Testis (tissue), 3 donors: ENCODE measurements around the gene SHB. TPM values are rescaled to one million over a fixed set of nuclear protein-coding genes. Genes with fewer than 3 reads are reported as not detected.

ENCODE experiments used
- DNase-seq: peaks from one replicate; pipeline ENCODE4 v3.0.0-alpha.2; 2019
- H3K27ac ChIP-seq, 2 donors: fragments of 200-600 bp; sonication (generic); one replicate each; pipeline ENCODE4 v1.5.1; 2019
- H3K27me3 ChIP-seq: fragments of 200-600 bp; sonication (generic); one replicate; pipeline ENCODE4 v1.5.1; 2019
- H3K36me3 ChIP-seq: fragments of 200-600 bp; sonication (generic); one replicate; pipeline ENCODE4 v1.5.1; 2017; ENCODE audit warnings: low read depth; ENCODE audit errors: missing control alignments
- H3K4me1 ChIP-seq: fragments of 200-600 bp; sonication (generic); one replicate; pipeline ENCODE4 v1.5.1; 2019
- H3K4me3 ChIP-seq, 2 donors: fragments of 200-600 bp; sonication (generic); one replicate each; pipeline ENCODE4 v1.5.1; 2017 to 2019
- H3K9me3 ChIP-seq: fragments of 200-600 bp; sonication (generic); one replicate; pipeline ENCODE4 v1.5.1; 2017
- POLR2A ChIP-seq: fragments of 450-650 bp; IDR thresholded peaks from one replicate; pipeline ENCODE4 v1.6.1; 2017; ENCODE audit warnings: antibody characterized with exemption, mild to moderate bottlenecking, moderate library complexity
- WGBS, 2 donors: methylation state at CpG; one replicate each; pipeline ENCODE4 v1.1.5; 2018; 5-methylcytosine and 5-hydroxymethylcytosine counted together
- intact Hi-C: fragments of 100-400 bp; cut with DNase I; formaldehyde crosslinking; loops from one replicate; pipeline ENCODE4 v1.15.1; 2023; ENCODE audit warnings: low total_unique reads
- polyA plus RNA-seq: library from polyadenylated mRNA; stranded (reverse); fragments of 350-450 nt; fragmentation: Illumina TruSeq; extraction: RNeasy Lipid Tissue Mini Kit (QIAGEN cat#74804); gene quantifications from one replicate; pipeline ENCODE4 v1.2.3, GENCODE V29; 2014; ENCODE audit warnings: low read depth, low replicate concordance; ENCODE audit not compliant: insufficient read depth
- total RNA-seq, 2 donors: library from RNA; depleted of rRNA; stranded (reverse); fragments of >200 nt; gene quantifications; one replicate each; pipeline ENCODE4 v1.2.3, GENCODE V29; 2016
- TF ChIP-seq, protein P1 (sequence below), 3 experiments: fragments of 450-650 bp in 2 of 3; fragments of 200-600 bp in 1 of 3; sonication (generic) in 1 of 3; IDR thresholded peaks; one replicate each; pipeline ENCODE4 v1.5.1; 2016 to 2019; ENCODE audit warnings: antibody characterized with exemption in 3 of 3, mild to moderate bottlenecking in 2 of 3, moderate library complexity in 1 of 3

SHB gene
- total and polyA plus RNA-seq, 3 donors from 2014 or later: 8.6 to 22.3 (median 21.2) TPM

DNA sequence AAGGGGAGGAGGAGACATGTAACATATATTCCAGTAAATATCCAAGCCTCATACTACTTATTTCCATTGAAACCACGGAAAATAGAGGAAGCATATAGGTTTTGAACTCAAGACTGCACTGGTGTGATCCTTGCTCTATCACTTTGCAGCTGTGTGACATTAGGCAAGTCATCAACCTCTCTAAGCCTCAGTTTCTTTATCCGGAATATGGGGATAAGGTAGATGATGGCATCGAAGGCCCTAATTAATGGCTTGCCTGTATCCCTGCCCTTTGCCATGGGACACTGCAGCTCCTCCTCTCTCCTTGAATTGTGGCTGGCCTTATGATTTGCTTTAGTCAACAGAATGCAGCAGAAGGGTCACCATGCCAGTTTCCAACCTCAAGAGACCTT is 6.9 kb downstream of the SHB start:
- H3K27me3 ChIP-seq: no peaks in the 10 kb centered on the region
- no peak overlapping the region for H3K27ac ChIP-seq
- no peak overlapping the region for H3K4me3 ChIP-seq
- DNase-seq: no peak
- intact Hi-C loops: loop anchor here (10.0 kb wide), 1 partner anchor 147 kb away; no protein-coding TSS in a partner anchor
- TF ChIP-seq, protein P1, sequence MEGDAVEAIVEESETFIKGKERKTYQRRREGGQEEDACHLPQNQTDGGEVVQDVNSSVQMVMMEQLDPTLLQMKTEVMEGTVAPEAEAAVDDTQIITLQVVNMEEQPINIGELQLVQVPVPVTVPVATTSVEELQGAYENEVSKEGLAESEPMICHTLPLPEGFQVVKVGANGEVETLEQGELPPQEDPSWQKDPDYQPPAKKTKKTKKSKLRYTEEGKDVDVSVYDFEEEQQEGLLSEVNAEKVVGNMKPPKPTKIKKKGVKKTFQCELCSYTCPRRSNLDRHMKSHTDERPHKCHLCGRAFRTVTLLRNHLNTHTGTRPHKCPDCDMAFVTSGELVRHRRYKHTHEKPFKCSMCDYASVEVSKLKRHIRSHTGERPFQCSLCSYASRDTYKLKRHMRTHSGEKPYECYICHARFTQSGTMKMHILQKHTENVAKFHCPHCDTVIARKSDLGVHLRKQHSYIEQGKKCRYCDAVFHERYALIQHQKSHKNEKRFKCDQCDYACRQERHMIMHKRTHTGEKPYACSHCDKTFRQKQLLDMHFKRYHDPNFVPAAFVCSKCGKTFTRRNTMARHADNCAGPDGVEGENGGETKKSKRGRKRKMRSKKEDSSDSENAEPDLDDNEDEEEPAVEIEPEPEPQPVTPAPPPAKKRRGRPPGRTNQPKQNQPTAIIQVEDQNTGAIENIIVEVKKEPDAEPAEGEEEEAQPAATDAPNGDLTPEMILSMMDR (IDR thresholded peaks at IDR 0.05): no peak
- no peak for TF ChIP-seq POLR2A
- no peaks in the 10 kb centered on the region for H3K36me3 ChIP-seq
- 93 to 97% methylated on average over 3 of the region's 3 CpGs for WGBS, 2 donors
- H3K4me1 ChIP-seq: no peaks in the 10 kb centered on the region
- H3K9me3 ChIP-seq: no peaks in the 10 kb centered on the region

DNA sequence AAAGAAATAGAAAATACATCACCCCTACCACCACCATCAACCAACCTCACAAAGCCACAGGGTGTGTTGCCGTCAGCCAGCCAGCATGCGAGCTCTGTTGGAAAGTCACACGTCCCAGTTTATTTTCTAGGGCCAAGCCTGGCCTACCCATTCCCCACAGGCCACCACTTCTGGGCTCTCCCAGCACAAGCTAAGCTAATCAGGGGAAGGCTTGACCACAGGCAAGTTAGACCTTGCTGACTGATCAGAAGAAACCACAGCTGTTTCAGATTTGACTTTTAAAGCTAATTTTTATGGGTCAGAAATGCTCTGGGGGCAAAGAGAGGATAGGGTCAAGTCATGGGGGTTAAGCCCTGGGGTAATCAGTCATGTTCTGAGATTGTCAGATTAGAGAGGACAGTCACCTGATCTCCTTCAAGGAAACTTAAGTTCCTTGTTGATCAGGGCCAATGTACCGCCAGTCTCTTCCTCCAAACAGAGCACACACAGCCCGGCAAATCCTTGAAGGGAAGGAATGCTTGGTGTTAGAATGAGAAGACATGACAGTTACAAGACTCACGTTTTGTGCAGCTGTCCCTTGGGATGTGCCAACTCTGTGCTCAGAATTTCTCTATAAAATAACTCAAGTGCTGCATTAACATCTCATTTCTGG is 7.6 kb downstream of the SHB start:
- 87 to 90% methylated on average over 6 of the region's 6 CpGs for WGBS, 2 donors
- Histone ChIP-seq H3K27me3 (no peaks in the 10 kb centered on the region), H3K4me1 (no peaks in the 10 kb centered on the region), H3K9me3 (no peaks in the 10 kb centered on the region), H3K27ac (no peak overlapping the region), H3K36me3 (no peaks in the 10 kb centered on the region), H3K4me3 (no peak overlapping the region)
- TF ChIP-seq, protein P1 (IDR thresholded peaks at IDR 0.05): no peak
- no peak for TF ChIP-seq POLR2A
- no peak for DNase-seq
- intact Hi-C loops: loop anchor here (10.0 kb wide), 1 partner anchor 147 kb away; no protein-coding TSS in a partner anchor

DNA sequence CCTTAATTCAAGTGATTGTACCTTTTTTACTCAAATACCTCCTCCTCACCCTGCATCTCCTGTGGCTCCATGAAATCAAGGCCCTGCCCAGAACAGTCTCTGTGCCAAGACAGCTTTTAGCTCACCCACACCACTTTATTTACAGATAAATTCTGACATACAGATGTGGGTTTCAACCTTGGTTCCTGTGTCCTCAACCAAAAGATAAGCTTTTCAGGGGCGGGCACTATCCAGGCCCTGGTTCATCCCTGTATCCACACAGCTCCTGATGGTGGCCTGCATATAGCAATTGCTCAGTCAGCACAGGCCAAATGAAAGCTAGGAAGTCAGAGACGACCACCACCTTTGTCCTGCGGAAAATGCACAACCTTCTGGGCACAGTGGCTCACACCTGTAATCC is 8.3 kb downstream of the SHB start:
- no peak for TF ChIP-seq POLR2A
- TF ChIP-seq, protein P1 (IDR thresholded peaks at IDR 0.05): no peak
- H3K9me3 ChIP-seq: no peaks in the 10 kb centered on the region
- no peak overlapping the region for H3K27ac ChIP-seq
- H3K36me3 ChIP-seq: no peaks in the 10 kb centered on the region
- H3K4me3 ChIP-seq: no peak overlapping the region
- no peak for DNase-seq
- H3K27me3 ChIP-seq: no peaks in the 10 kb centered on the region
- 76 to 93% methylated on average over 3 of the region's 3 CpGs for WGBS, 2 donors
- intact Hi-C loops: loop anchor here (10.0 kb wide), 1 partner anchor 146 kb away; no protein-coding TSS in a partner anchor
- no peaks in the 10 kb centered on the region for H3K4me1 ChIP-seq

DNA sequence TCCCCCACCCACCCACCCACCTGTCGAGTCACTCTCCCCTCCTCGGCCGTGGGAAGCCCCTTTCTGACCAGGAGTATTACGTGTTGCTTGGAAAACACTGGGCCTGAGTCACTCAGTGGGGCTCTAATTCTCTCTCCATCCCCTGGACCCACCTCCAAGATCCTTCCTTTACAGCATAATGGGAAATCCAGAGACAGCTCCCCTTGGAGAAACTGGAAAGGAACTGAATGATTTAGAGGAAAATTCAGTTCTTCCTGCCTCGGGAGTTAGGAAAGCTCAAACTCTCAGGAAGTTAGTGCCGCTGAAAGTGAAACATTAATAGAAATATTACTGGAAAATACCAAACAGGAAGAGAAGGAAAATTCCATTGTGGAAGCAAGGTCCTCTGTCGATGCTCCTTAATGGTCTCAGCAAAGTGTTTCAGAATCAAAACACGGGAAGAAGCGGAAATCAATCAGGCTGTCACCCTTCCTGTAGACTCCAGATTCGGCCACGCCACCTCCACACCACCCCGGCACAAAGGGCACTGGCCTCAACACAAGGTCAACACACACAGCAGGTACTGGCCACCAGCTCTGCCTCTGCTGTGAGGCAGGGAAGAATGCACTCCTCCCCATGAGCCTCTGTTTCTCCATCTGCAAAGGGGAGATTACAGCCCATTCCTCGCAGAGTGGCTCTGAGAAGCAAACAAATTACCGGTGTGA is 9.6 kb downstream of the SHB start:
- Histone ChIP-seq H3K36me3 (no peaks in the 10 kb centered on the region), H3K9me3 (no peaks in the 10 kb centered on the region), H3K27ac (no peak overlapping the region), H3K4me3 (no peak overlapping the region), H3K27me3 (no peaks in the 10 kb centered on the region), H3K4me1 (no peaks in the 10 kb centered on the region)
- DNase-seq: no peak
- WGBS, 2 donors: 85 to 88% methylated on average over 14 of the region's 14 CpGs
- no peak for TF ChIP-seq POLR2A
- TF ChIP-seq, protein P1 (IDR thresholded peaks at IDR 0.05): no peak
- intact Hi-C loops: no loop called here
